ENCODE results near the gene MANEAL.
A peak's percentile ranks its signal among the peaks of the same experiment; 100 is the strongest.

MANEAL gene

GRCh38 chr1:37845786-37846185 lies 52.1 kb downstream of the MANEAL start:
- H3K4me1 ChIP-seq (ENCODE audit: control insufficient read depth in 2 of 2, insufficient read depth in 2 of 2, low read length in 2 of 2): peaks cover 7 to 17% of the 10 kb centered on the region in 2 donors
- H3K9me3 ChIP-seq (ENCODE audit: control insufficient read depth in 2 of 2, low read length in 2 of 2): no peaks in the 10 kb centered on the region
- no peak overlapping the region for H3K4me3 ChIP-seq (ENCODE audit: low read length in 2 of 2)
- no peaks in the 10 kb centered on the region for H3K27me3 ChIP-seq (ENCODE audit: control insufficient read depth in 2 of 2, insufficient read depth in 2 of 2, low read length in 2 of 2)
- H3K36me3 ChIP-seq (ENCODE audit: control insufficient read depth in 2 of 2, insufficient read depth in 2 of 2, low read length in 2 of 2): peaks cover 0 to 9% of the 10 kb centered on the region in 2 donors
- H3K9ac ChIP-seq (ENCODE audit: low read depth in 1 of 2, low read length in 2 of 2): no peak overlapping the region
- no peak overlapping the region for H3K27ac ChIP-seq (ENCODE audit: low read depth in 2 of 2, low read length in 2 of 2)

- Histone ChIP-seq H3K27me3 (ENCODE audit: control insufficient read depth in 2 of 2, insufficient read depth in 2 of 2, low read length in 2 of 2) (no peaks in the 10 kb centered on the region), H3K9me3 (ENCODE audit: control insufficient read depth in 2 of 2, low read length in 2 of 2) (no peaks in the 10 kb centered on the region), H3K9ac (ENCODE audit: low read depth in 1 of 2, low read length in 2 of 2) (peak overlapping the region; percentile 10 to 47), H3K4me1 (ENCODE audit: control insufficient read depth in 2 of 2, insufficient read depth in 2 of 2, low read length in 2 of 2) (peaks cover 7 to 17% of the 10 kb centered on the region in 2 donors), H3K27ac (ENCODE audit: low read depth in 2 of 2, low read length in 2 of 2) (peak overlapping the region; percentile 50 to 70), H3K4me3 (ENCODE audit: low read length in 2 of 2) (peak overlapping the region; percentile 38 to 55), H3K36me3 (ENCODE audit: control insufficient read depth in 2 of 2, insufficient read depth in 2 of 2, low read length in 2 of 2) (peaks cover 0 to 9% of the 10 kb centered on the region in 2 donors)
These were observed 53.1 kb downstream of the MANEAL start for GRCh38 chr1:37846647-37847339.

- Histone ChIP-seq H3K27me3 (ENCODE audit: control insufficient read depth in 2 of 2, insufficient read depth in 2 of 2, low read length in 2 of 2) (no peaks in the 10 kb centered on the region), H3K4me1 (ENCODE audit: control insufficient read depth in 2 of 2, insufficient read depth in 2 of 2, low read length in 2 of 2) (peaks cover 9 to 17% of the 10 kb centered on the region in 2 donors), H3K9ac (ENCODE audit: low read depth in 1 of 2, low read length in 2 of 2) (no peak overlapping the region), H3K4me3 (ENCODE audit: low read length in 2 of 2) (no peak overlapping the region), H3K9me3 (ENCODE audit: control insufficient read depth in 2 of 2, low read length in 2 of 2) (no peaks in the 10 kb centered on the region), H3K27ac (ENCODE audit: low read depth in 2 of 2, low read length in 2 of 2) (no peak overlapping the region), H3K36me3 (ENCODE audit: control insufficient read depth in 2 of 2, insufficient read depth in 2 of 2, low read length in 2 of 2) (peaks cover 9 to 11% of the 10 kb centered on the region in 2 donors)
These were observed 55.8 kb downstream of the MANEAL start for GRCh38 chr1:37849480-37849879.

- Histone ChIP-seq H3K9me3 (ENCODE audit: control insufficient read depth in 2 of 2, low read length in 2 of 2) (no peaks in the 10 kb centered on the region), H3K4me3 (ENCODE audit: low read length in 2 of 2) (no peak overlapping the region), H3K4me1 (ENCODE audit: control insufficient read depth in 2 of 2, insufficient read depth in 2 of 2, low read length in 2 of 2) (peaks cover 9 to 17% of the 10 kb centered on the region in 2 donors), H3K9ac (ENCODE audit: low read depth in 1 of 2, low read length in 2 of 2) (no peak overlapping the region), H3K36me3 (ENCODE audit: control insufficient read depth in 2 of 2, insufficient read depth in 2 of 2, low read length in 2 of 2) (peaks cover 11 to 12% of the 10 kb centered on the region in 2 donors), H3K27me3 (ENCODE audit: control insufficient read depth in 2 of 2, insufficient read depth in 2 of 2, low read length in 2 of 2) (no peaks in the 10 kb centered on the region), H3K27ac (ENCODE audit: low read depth in 2 of 2, low read length in 2 of 2) (no peak overlapping the region)
These were observed 56.8 kb downstream of the MANEAL start for GRCh38 chr1:37850352-37850955.

Data from mucosa of rectum (tissue), 2 donors.